DOHH2 (cell line): ENCODE measurements around the gene FOXD2.

Source experiments
- H3F3A ChIP-seq: fragments of 200-600 bp; sonication (generic), shearing (Covaris generic); 2 replicates; pipeline ENCODE4 v1.6.0; 2016; ENCODE audit warnings: antibody characterized with exemption, mild to moderate bottlenecking; ENCODE audit not compliant: control insufficient read depth, insufficient read depth
- H3K27ac ChIP-seq: fragments of 200-600 bp; sonication (generic); 2 replicates; pipeline ENCODE4 v1.5.1; 2014; ENCODE audit warnings: low read depth, mild to moderate bottlenecking, low read length, moderate library complexity
- H3K27me3 ChIP-seq: fragments of 200-600 bp; sonication (generic); 2 replicates; pipeline ENCODE4 v1.6.1; 2014; ENCODE audit warnings: mild to moderate bottlenecking, low read length, mixed read lengths; ENCODE audit not compliant: control insufficient read depth
- H3K36me3 ChIP-seq: fragments of 200-600 bp; sonication (generic); 2 replicates; pipeline ENCODE4 v1.6.1; 2014; ENCODE audit warnings: mild to moderate bottlenecking, low read length, moderate library complexity, mixed read lengths; ENCODE audit not compliant: control insufficient read depth
- H3K4me1 ChIP-seq: fragments of 200-600 bp; sonication (generic); 2 replicates; pipeline ENCODE4 v1.6.1; 2014; ENCODE audit warnings: mild to moderate bottlenecking, low read length, mixed read lengths; ENCODE audit not compliant: control insufficient read depth
- H3K4me2 ChIP-seq: fragments of 200-600 bp; sonication (generic); 2 replicates; pipeline ENCODE4 v1.6.0; 2014; ENCODE audit warnings: mild to moderate bottlenecking, low read length, moderate library complexity
- H3K4me3 ChIP-seq: fragments of 200-600 bp; sonication (generic); 2 replicates; pipeline ENCODE4 v1.5.1; 2014; ENCODE audit warnings: mild to moderate bottlenecking, low read length, mixed read lengths
- H3K79me2 ChIP-seq: fragments of 200-600 bp; sonication (generic); 2 replicates; pipeline ENCODE4 v1.6.1; 2014; ENCODE audit warnings: mild to moderate bottlenecking, low read length, mixed read lengths; ENCODE audit not compliant: control insufficient read depth
- H3K9me2 ChIP-seq: fragments of 200-600 bp; sonication (generic); replicated peaks from 2 replicates; pipeline ENCODE4 v1.6.1; 2014; ENCODE audit warnings: mild to moderate bottlenecking, low read length, mixed read lengths; ENCODE audit not compliant: control insufficient read depth
- H3K9me3 ChIP-seq: fragments of 200-600 bp; sonication (generic); 2 replicates; pipeline ENCODE4 v1.6.1; 2014; ENCODE audit warnings: antibody characterized with exemption, low read length, mixed read lengths; ENCODE audit not compliant: control insufficient read depth, insufficient read depth
- H4K20me1 ChIP-seq: fragments of 200-600 bp; sonication (generic); 2 replicates; pipeline ENCODE4 v1.6.0; 2014; ENCODE audit warnings: low read depth, mild to moderate bottlenecking, antibody characterized with exemption, low read length, moderate library complexity; ENCODE audit not compliant: control insufficient read depth, insufficient read depth
- EZH2phosphoT487 ChIP-seq: fragments of 200-600 bp; sonication (generic); IDR thresholded peaks from 2 replicates; pipeline ENCODE4 v1.6.1; 2017; ENCODE audit warnings: borderline replicate concordance, mild to moderate bottlenecking, antibody characterized with exemption, low read length, moderate library complexity, mixed read lengths
- TF ChIP-seq, protein P1 (sequence below): fragments of 200-600 bp; sonication (generic); IDR thresholded peaks from one replicate; pipeline ENCODE4 v1.5.1; 2014; ENCODE audit warnings: antibody characterized with exemption, mild to moderate bottlenecking, low read depth, low read length; ENCODE audit not compliant: poor library complexity, severe bottlenecking

FOXD2 gene

DNA sequence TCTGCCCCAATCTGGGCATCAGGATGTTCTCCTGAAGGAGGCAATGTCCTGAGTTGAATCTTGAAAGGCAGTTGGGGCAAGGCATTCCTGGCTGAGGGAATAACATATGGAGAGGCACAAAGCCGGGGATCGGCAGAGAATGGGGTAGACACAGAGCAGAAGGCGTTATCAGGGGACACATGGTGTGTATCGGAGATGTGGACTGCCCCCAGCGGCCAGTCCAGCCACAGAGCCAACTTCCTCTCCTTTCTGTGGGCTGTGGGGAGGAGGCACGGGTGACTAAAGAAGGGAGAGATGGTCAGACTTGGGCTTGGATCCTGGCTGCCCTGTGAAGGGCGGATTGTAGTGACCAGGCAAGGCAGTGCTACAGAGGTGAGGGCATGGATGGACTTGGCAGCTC is 32.1 kb downstream of the FOXD2 start:
- Histone ChIP-seq H3K27ac (no peak overlapping the region), H4K20me1 (no peaks in the 10 kb centered on the region), H3K79me2 (no peaks in the 10 kb centered on the region), H3K9me3 (no peaks in the 10 kb centered on the region; the same call in 1 of the 2 replicates), H3K4me3 (no peak overlapping the region), H3F3A (no peaks in the 10 kb centered on the region), H3K4me2 (no peak overlapping the region), H3K27me3 (0 out of 2 replicates have a peak, but pooled peaks cover 3% of the 10 kb centered on the region), H3K9me2 (no peaks in the 10 kb centered on the region), H3K36me3 (no peaks in the 10 kb centered on the region), H3K4me1 (no peaks in the 10 kb centered on the region)
- TF ChIP-seq, protein P1, sequence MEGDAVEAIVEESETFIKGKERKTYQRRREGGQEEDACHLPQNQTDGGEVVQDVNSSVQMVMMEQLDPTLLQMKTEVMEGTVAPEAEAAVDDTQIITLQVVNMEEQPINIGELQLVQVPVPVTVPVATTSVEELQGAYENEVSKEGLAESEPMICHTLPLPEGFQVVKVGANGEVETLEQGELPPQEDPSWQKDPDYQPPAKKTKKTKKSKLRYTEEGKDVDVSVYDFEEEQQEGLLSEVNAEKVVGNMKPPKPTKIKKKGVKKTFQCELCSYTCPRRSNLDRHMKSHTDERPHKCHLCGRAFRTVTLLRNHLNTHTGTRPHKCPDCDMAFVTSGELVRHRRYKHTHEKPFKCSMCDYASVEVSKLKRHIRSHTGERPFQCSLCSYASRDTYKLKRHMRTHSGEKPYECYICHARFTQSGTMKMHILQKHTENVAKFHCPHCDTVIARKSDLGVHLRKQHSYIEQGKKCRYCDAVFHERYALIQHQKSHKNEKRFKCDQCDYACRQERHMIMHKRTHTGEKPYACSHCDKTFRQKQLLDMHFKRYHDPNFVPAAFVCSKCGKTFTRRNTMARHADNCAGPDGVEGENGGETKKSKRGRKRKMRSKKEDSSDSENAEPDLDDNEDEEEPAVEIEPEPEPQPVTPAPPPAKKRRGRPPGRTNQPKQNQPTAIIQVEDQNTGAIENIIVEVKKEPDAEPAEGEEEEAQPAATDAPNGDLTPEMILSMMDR: no peak
- TF ChIP-seq EZH2phosphoT487: no peak

DNA sequence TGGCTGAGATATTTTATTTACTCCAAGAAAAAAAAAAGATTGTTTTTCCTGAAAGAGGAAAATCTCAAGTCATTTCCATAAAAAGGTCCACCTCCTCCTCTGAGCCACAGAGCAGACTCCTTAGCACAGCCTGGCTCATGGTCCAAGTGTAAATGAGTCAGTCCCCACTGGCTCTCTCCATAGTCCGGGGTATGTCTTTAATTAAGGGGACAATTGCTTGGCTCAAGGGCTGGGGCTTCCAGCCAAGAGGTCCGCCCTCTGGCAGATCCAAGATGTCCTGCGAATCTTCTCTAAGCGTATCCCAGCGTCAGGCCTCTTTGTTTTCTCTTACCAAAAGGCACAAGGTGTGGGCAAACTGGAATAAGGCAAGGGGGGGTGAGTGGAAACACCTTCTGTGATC is 33.3 kb downstream of the FOXD2 start:
- Histone ChIP-seq H4K20me1 (no peaks in the 10 kb centered on the region), H3K79me2 (no peaks in the 10 kb centered on the region), H3K4me3 (no peak overlapping the region), H3K9me3 (no peaks in the 10 kb centered on the region; the same call in 1 of the 2 replicates), H3K4me1 (no peaks in the 10 kb centered on the region), H3K4me2 (no peak overlapping the region), H3K36me3 (no peaks in the 10 kb centered on the region), H3F3A (no peaks in the 10 kb centered on the region), H3K9me2 (no peaks in the 10 kb centered on the region), H3K27ac (no peak overlapping the region), H3K27me3 (0 out of 2 replicates have a peak, but pooled peaks cover 3% of the 10 kb centered on the region)
- TF ChIP-seq EZH2phosphoT487: no peak
- TF ChIP-seq, protein P1: no peak

DNA sequence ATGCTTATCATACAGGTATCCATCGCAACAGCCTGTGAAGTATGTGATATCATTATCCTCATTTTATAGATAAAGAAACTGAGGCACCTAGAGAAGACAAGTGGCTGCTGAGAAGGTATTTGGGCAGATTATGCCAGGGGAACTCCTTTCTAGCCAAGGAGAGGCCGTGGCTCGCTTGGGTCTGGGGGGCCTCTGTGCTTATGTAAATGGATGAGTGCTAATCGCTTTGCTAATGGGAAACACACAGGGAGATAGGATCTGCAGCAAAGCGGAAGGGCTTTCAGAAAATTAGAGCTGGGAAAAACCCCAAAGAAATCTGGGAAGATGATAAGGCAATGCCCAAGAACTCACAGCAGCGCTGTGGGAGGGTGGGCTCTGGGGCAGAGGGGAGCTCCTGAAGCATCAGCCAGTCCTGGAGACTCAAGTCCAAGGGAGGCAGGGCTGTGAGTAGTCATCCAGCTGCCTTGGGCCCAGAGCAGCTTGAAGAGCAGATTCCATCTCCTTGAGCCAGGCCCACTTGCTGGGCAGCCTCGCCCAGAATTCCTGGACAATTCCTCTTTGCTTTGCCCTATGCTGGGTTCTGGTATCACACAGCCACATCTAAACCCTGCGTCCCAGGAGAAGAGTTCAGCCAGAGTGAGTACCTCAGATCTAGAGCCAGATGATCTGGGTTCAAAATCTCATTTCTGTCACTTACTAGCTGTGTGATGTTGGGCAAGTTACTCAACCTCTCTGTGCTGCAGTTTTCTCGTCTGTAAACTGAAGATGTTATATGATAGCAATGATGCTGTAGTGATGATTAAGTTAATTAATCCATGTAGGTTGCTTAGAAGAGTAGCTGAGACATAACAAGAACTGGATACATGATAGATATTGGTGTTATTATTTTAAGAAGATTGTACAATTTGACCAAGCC is 36.7 kb downstream of the FOXD2 start:
- TF ChIP-seq, protein P1: no peak
- TF ChIP-seq EZH2phosphoT487: no peak
- H3K36me3 ChIP-seq: no peaks in the 10 kb centered on the region
- H3K27me3 ChIP-seq: no peaks in the 10 kb centered on the region
- no peak overlapping the region for H3K27ac ChIP-seq
- no peaks in the 10 kb centered on the region for H4K20me1 ChIP-seq
- no peak overlapping the region for H3K4me3 ChIP-seq
- no peaks in the 10 kb centered on the region for H3F3A ChIP-seq
- H3K9me3 ChIP-seq: no peaks in the 10 kb centered on the region
- no peak overlapping the region for H3K4me2 ChIP-seq
- no peaks in the 10 kb centered on the region for H3K79me2 ChIP-seq
- H3K9me2 ChIP-seq: no peaks in the 10 kb centered on the region
- no peaks in the 10 kb centered on the region for H3K4me1 ChIP-seq
